NCI-H82 treated with DMSO at 0.1 percent for 48 hours (cell line): ENCODE results near the gene BRSK2.
"Not testable (repeated sequence)": the region's sequence is repeated elsewhere in the genome, so short reads cannot be mapped to it uniquely, and the experiment has no call there.

Source experiments
- DNase-seq: peaks from one replicate; lab custom pipeline; 2025; ENCODE audit not compliant: unreplicated experiment; lab: John Stamatoyannopoulos, UW

BRSK2 gene

DNA sequence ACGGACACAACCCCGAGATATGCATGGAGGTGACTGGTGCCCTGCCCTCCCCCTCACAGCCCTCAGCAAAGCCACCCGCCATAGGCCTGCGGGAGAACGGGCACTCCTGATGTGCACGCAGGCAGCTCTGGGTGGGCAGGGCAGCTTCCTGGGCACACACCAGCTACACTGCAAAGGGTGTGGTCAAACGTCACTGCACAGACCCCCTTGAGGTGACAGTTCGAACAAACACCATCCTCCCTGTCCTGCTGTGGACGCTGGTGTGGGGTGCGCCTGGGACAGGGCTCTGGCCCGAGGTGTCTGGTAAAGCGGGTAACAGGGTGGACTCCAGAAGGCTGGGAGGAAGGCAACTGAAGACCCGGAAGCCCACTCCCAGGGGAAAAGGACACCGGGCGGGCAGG is 118.8 kb downstream of the BRSK2 start:
- DNase-seq, result no peak

DNA sequence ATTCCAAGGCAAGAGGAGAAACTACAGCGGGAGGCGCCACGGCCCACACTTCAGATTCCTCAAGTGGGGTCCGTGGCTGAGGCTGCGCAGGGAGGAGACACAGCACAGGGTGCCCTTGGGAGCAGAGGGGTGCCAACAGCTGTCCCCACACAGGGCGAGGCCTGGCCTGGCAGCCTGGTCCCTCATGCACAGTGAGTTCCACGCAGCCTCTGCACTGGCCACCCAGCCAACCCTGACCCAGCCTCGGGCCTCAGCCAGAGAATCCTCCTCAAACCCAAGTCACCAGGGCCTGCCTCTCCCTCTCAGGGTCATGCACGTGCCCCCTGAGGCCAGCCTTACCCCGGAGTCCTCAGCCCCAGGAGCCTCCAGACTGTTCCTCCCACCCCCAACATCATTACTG is 119.3 kb downstream of the BRSK2 start:
- DNase-seq, result no peak

DNA sequence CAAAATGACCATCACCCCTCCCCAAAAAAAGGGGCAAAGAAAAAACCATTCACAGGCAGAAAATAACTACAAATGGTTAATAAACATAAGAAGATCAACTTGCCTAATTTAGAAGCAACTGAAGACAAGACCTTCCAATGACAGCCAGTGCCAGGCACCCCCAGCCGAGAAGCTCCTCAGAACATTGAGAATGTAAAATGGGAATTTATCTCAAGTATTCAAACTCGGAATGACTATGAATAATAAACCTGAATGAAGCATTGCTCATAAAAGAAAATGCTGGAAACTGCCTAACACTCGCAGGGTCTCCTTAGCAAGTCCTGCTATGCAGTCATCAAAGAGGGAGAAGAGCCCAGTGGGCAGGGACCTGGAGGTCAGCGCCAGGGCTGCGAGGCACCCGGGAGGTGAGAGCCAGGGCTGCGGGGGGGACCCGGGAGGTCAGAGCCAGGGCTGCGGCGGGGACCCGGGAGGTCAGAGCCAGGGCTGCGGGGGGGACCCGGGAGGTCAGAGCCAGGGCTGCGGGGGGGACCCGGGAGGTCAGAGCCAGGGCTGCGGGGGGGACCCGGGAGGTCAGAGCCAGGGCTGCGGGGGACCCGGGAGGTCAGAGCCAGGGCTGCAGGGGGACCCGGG is 120.0 kb downstream of the BRSK2 start:
- no peak for DNase-seq

DNA sequence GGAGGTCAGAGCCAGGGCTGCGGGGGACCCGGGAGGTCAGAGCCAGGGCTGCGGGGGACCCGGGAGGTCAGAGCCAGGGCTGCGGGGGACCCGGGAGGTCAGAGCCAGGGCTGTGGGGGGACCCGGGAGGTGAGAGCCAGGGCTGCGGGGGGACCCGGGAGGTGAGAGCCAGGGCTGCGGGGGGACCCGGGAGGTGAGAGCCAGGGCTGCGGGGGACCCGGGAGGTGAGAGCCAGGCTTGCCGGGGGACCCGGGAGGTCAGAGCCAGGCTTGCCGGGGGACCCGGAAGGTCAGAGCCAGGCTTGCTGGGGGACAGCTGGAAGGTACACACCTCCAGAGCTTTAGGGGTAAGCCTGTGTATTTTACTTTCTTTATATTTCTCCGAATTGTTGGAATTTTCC is 120.6 kb downstream of the BRSK2 start:
- DNase-seq, result not testable (repeated sequence)

- no peak for DNase-seq
Observed at GRCh38 chr11:1510928-1511327, 121.2 kb downstream of the BRSK2 start.

DNA sequence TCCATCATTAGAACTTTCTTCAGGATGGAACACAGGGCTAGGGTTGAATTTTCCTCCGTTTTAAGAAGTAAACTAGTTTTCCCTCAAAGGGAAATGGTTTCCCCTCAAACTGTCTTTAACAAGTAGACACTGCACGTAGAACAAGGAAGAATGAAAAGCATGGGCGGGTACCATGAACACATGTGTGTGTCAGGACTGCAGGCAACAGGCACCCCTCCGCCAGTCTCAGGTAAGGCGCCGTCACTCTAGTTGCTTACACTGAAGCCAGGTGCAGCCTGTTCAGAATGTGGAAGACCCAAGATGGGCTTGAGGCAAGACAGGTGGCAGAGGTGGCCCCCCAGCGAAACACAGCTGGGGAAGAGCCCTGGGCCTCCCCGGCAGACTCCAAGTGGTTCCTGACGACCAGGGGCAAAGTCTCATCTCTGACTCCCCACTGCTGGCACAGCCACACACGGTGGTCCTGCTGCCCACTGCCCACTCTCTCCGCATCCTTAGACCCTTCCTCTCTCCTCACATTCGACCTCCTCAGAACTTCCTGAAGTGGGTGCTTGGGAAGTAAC is 122.3 kb downstream of the BRSK2 start:
- DNase-seq, result no peak
